Neural cell (in vitro differentiated cells): ENCODE data around the gene SCGN. TPM values are rescaled to one million over a fixed set of nuclear protein-coding genes. Genes with fewer than 3 reads are reported as not detected.

Experiments
- H2AFZ ChIP-seq: fragments of 200-600, 300-800 bp; sonication (generic), shearing (Covaris generic); 2 replicates; pipeline ENCODE4 v1.6.0; 2014; ENCODE audit warnings: low read depth, mild to moderate bottlenecking, antibody characterized with exemption, low read length, moderate library complexity
- H3F3A ChIP-seq: fragments of 200-600 bp; shearing (Covaris generic); 2 replicates; pipeline ENCODE4 v1.6.1; 2016; ENCODE audit warnings: mild to moderate bottlenecking, moderate library complexity, mixed read lengths, antibody characterized with exemption, low read length; ENCODE audit not compliant: insufficient read depth, poor library complexity, severe bottlenecking
- H3K27ac ChIP-seq: fragments of 200-600, 300-800 bp; sonication (generic), shearing (Covaris generic); 2 replicates; pipeline ENCODE4 v1.5.1; 2014; ENCODE audit warnings: mild to moderate bottlenecking, low read length, moderate library complexity
- H3K27me3 ChIP-seq: fragments of 300-800, 200-600 bp; sonication (generic), shearing (Covaris generic); 2 replicates; pipeline ENCODE4 v1.6.0; 2014; ENCODE audit warnings: mild to moderate bottlenecking, low read depth, low read length, moderate library complexity; ENCODE audit not compliant: insufficient read depth
- H3K36me3 ChIP-seq: fragments of 300-800, 200-600 bp; sonication (generic), shearing (Covaris generic); 2 replicates; pipeline ENCODE4 v1.5.1; 2014; ENCODE audit warnings: mild to moderate bottlenecking, antibody characterized with exemption, low read length, moderate library complexity; ENCODE audit not compliant: insufficient read depth
- H3K4me2 ChIP-seq: fragments of 300-800, 200-600 bp; sonication (generic), shearing (Covaris generic); 2 replicates; pipeline ENCODE4 v1.6.0; 2014; ENCODE audit warnings: mild to moderate bottlenecking, low read length
- H3K4me3 ChIP-seq: fragments of 300-800, 200-600 bp; sonication (generic), shearing (Covaris generic); 2 replicates; pipeline ENCODE4 v1.5.1; 2014; ENCODE audit warnings: mild to moderate bottlenecking, low read length, moderate library complexity
- H3K79me2 ChIP-seq: fragments of 200-600 bp; shearing (Covaris generic); replicated peaks from 2 replicates; pipeline ENCODE4 v1.6.0; 2014; ENCODE audit warnings: mild to moderate bottlenecking, low read length, moderate library complexity; ENCODE audit not compliant: insufficient read depth
- H3K9ac ChIP-seq: fragments of 300-800, 200-600 bp; sonication (generic), shearing (Covaris generic); 2 replicates; pipeline ENCODE4 v1.6.1; 2016; ENCODE audit warnings: mild to moderate bottlenecking, low read length, mixed read lengths
- H3K9me2 ChIP-seq: fragments of 200-600 bp; shearing (Covaris generic); 2 replicates; pipeline ENCODE4 v1.6.1; 2016; ENCODE audit warnings: mild to moderate bottlenecking, low read length, mixed read lengths; ENCODE audit not compliant: insufficient read depth
- H3K9me3 ChIP-seq: fragments of 200-600, 300-800 bp; sonication (generic), shearing (Covaris generic); 2 replicates; pipeline ENCODE4 v1.6.1; 2016; ENCODE audit warnings: mild to moderate bottlenecking, mixed run types, low read length, moderate library complexity, mixed read lengths
- H4K20me1 ChIP-seq: fragments of 200-600 bp; shearing (Covaris generic); 2 replicates; pipeline ENCODE4 v1.6.1; 2016; ENCODE audit warnings: mild to moderate bottlenecking, mixed run types; ENCODE audit not compliant: insufficient read depth
- CTCF ChIP-seq: fragments of 450-650 bp; IDR thresholded peaks from 2 replicates; pipeline ENCODE4 v1.5.1; 2014; ENCODE audit warnings: antibody characterized with exemption, mild to moderate bottlenecking, moderate library complexity; ENCODE audit not compliant: poor library complexity, severe bottlenecking
- EP300 ChIP-seq: fragments of 450-650 bp; conservative IDR thresholded peaks from 2 replicates; pipeline ENCODE4 v1.6.1; 2014; ENCODE audit warnings: antibody characterized with exemption, mild to moderate bottlenecking, moderate library complexity; ENCODE audit not compliant: poor library complexity, severe bottlenecking
- EZH2 ChIP-seq: fragments of 200-600, 300-800 bp; shearing (Covaris generic), sonication (generic); IDR thresholded peaks from 2 replicates; pipeline ENCODE4 v1.6.1; 2014; ENCODE audit warnings: antibody characterized with exemption, low read length, borderline replicate concordance, mild to moderate bottlenecking; ENCODE audit not compliant: insufficient read depth, poor library complexity, severe bottlenecking
- MXI1 ChIP-seq: fragments of 450-650 bp; conservative IDR thresholded peaks from 2 replicates; pipeline ENCODE4 v1.6.1; 2014; ENCODE audit warnings: antibody characterized with exemption, mild to moderate bottlenecking; ENCODE audit not compliant: poor library complexity, severe bottlenecking
- POLR2AphosphoS5 ChIP-seq: IDR thresholded peaks from 2 replicates; pipeline ENCODE4 v1.6.1; 2012
- RAD21 ChIP-seq: fragments of 450-650 bp; conservative IDR thresholded peaks from 2 replicates; pipeline ENCODE4 v1.6.1; 2014; ENCODE audit warnings: antibody characterized with exemption, mild to moderate bottlenecking, moderate library complexity
- REST ChIP-seq: IDR thresholded peaks from 2 replicates; pipeline ENCODE4 v1.6.1; 2012; ENCODE audit warnings: borderline replicate concordance
- SMC3 ChIP-seq: fragments of 450-650 bp; conservative IDR thresholded peaks from 2 replicates; pipeline ENCODE4 v1.6.1; 2014; ENCODE audit warnings: antibody characterized with exemption, mild to moderate bottlenecking, moderate library complexity; ENCODE audit not compliant: poor library complexity
- TAF1 ChIP-seq: IDR thresholded peaks from 2 replicates; pipeline ENCODE4 v1.6.1; 2012; ENCODE audit warnings: low read depth
- polyA plus RNA-seq: library from polyadenylated mRNA; depleted of rRNA; stranded (reverse); fragments of >200 nt; gene quantifications from 2 replicates; pipeline ENCODE4 v1.2.3, GENCODE V29; 2014

SCGN gene
- polyA plus RNA-seq, 1 donor from 2014 or later = 254 TPM

GRCh38 chr6:25615471-25615870 lies 36.5 kb upstream of the SCGN start:
- no peaks in the 10 kb centered on the region for H3F3A ChIP-seq
- no peak overlapping the region for H2AFZ ChIP-seq
- H3K9me2 ChIP-seq = no peaks in the 10 kb centered on the region
- H3K79me2 ChIP-seq = no peaks in the 10 kb centered on the region
- no peak overlapping the region for H3K4me3 ChIP-seq
- no peak overlapping the region for H3K4me2 ChIP-seq
- H4K20me1 ChIP-seq = no peaks in the 10 kb centered on the region
- H3K36me3 ChIP-seq = no peaks in the 10 kb centered on the region
- no peaks in the 10 kb centered on the region for H3K9me3 ChIP-seq
- no peak overlapping the region for H3K27ac ChIP-seq
- no peak for TF ChIP-seq CTCF
- no peak for TF ChIP-seq REST
- TF ChIP-seq SMC3 = no peak
- no peaks in the 10 kb centered on the region for H3K27me3 ChIP-seq
- no peak overlapping the region for H3K9ac ChIP-seq

GRCh38 chr6:25617997-25618396 lies 34.0 kb upstream of the SCGN start:
- Histone ChIP-seq H3K36me3 (no peaks in the 10 kb centered on the region), H3K4me2 (no peak overlapping the region), H3K9ac (no peak overlapping the region), H3F3A (no peaks in the 10 kb centered on the region), H2AFZ (no peak overlapping the region), H3K4me3 (no peak overlapping the region), H3K79me2 (no peaks in the 10 kb centered on the region), H3K9me2 (no peaks in the 10 kb centered on the region), H3K27ac (no peak overlapping the region), H3K9me3 (no peaks in the 10 kb centered on the region), H4K20me1 (no peaks in the 10 kb centered on the region), H3K27me3 (no peaks in the 10 kb centered on the region)
- no peak for TF ChIP-seq POLR2AphosphoS5
- no peak for TF ChIP-seq REST
- TF ChIP-seq MXI1 = no peak
- TF ChIP-seq SMC3 = no peak
- TF ChIP-seq CTCF = no peak
- no peak for TF ChIP-seq RAD21
- TF ChIP-seq TAF1 = no peak
- no peak for TF ChIP-seq EP300
- no peak for TF ChIP-seq EZH2
